ENCODE results near the gene WWP2.
"Not testable (repeated sequence)": the region's sequence is repeated elsewhere in the genome, so short reads cannot be mapped to it uniquely, and the experiment has no call there.

GRCh38 chr16:69968125-69968524, 206.0 kb downstream of the WWP2 start:
- not testable (repeated sequence) for TF ChIP-seq SUZ12 (IDR thresholded peaks at IDR 0.05); NFRKB (IDR thresholded peaks at IDR 0.05); FOXM1 (IDR thresholded peaks at IDR 0.05; ENCODE audit: borderline replicate concordance); PKNOX1 (IDR thresholded peaks at IDR 0.05); BHLHE40 (IDR thresholded peaks at IDR 0.05; ENCODE audit: borderline replicate concordance); SP1 (IDR thresholded peaks at IDR 0.05); FOXK2 (IDR thresholded peaks at IDR 0.05); HDGF (IDR thresholded peaks at IDR 0.05; ENCODE audit: borderline replicate concordance); TARDBP (IDR thresholded peaks at IDR 0.05); ARNT (IDR thresholded peaks at IDR 0.05); FOXA1 (IDR thresholded peaks at IDR 0.05); ZNF384 (IDR thresholded peaks at IDR 0.05); CTBP1 (IDR thresholded peaks at IDR 0.05; ENCODE audit: borderline replicate concordance)

Data from HEK293T (cell line).